GM12874 (cell line): ENCODE data around the gene NDUFS7.

ENCODE experiments used
- TF ChIP-seq, protein P1 (sequence below): IDR thresholded peaks from 2 replicates; pipeline ENCODE4 v1.5.1; 2011; ENCODE audit warnings: low read depth, mild to moderate bottlenecking, control low read depth, low read length, moderate library complexity; ENCODE audit not compliant: insufficient read depth

Gene NDUFS7

DNA sequence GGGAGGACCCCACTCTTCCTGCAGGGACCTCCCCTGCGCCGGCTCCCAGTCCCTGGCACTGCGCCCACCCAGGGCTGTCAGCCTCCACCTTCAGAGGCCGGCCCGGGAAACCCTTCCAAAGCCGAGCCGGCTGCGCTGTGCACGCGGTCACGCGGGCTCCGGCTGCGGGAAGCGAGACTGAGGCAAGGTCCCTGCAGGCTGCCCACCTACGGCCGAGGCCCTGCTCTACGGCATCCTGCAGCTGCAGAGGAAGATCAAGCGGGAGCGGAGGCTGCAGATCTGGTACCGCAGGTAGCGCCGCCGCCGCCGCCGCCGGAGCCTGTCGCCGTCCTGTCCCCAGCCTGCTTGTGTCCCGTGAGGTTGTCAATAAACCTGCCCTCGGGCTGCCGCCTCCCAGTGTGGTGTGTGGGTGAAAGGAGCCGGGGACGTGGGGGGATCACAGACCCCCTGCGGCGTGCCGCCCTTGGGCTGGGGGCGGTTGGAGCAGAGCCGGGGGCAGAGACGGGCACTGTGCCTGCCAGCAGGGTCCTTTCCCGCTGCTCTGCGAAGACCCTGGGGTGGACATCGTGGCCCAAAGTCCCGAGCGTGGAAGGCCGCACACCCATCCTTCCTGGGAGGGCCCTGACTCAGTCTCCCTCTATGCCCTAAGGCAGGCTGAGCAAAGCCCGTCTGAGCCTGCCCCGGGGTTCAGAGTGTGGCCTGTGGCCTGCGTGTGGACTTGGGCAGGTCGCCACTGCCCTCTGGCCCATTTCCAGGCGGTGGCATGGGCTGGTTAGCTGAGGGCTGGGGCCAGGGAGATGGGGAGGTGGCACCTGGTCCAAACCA, 11.7 kb downstream of the NDUFS7 start:
- TF ChIP-seq, protein P1, sequence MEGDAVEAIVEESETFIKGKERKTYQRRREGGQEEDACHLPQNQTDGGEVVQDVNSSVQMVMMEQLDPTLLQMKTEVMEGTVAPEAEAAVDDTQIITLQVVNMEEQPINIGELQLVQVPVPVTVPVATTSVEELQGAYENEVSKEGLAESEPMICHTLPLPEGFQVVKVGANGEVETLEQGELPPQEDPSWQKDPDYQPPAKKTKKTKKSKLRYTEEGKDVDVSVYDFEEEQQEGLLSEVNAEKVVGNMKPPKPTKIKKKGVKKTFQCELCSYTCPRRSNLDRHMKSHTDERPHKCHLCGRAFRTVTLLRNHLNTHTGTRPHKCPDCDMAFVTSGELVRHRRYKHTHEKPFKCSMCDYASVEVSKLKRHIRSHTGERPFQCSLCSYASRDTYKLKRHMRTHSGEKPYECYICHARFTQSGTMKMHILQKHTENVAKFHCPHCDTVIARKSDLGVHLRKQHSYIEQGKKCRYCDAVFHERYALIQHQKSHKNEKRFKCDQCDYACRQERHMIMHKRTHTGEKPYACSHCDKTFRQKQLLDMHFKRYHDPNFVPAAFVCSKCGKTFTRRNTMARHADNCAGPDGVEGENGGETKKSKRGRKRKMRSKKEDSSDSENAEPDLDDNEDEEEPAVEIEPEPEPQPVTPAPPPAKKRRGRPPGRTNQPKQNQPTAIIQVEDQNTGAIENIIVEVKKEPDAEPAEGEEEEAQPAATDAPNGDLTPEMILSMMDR = no peak

DNA sequence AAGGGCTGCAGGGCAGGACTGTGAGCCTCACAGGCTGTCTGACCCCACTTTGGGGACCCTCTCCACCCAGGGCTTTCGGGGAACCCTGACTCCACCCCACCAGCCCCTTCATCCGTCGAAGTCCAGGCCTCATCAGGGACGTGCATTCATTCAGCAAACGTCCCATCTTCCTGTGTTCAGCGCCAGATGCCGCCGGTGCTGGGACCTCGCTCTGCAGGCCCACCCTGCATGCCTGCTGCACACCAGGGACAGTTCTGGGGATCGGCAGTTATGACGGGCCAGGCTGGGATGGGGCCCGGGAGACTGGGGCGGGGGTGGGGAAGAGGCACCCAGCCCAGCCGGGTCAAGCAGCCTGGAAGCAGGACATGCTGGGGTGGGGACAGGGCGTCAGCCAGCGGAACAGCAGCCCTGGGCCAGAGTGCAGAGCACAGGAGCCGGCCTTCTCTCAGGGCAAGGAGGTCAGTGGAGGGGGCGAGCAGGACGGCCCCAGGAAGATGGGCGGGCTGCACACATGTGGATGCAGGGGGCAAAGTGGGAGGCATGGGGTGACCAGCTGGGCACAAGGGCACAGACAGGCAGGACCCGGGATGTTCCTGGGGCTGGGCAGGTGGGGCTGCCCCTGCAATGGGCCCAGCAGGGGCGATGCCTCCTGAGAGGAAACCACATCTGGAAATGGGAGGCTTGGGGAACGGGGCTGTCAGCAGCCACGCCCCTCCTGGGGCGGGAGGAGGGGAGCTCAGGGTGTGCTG, 12.5 kb downstream of the NDUFS7 start:
- TF ChIP-seq, protein P1 = no peak

DNA sequence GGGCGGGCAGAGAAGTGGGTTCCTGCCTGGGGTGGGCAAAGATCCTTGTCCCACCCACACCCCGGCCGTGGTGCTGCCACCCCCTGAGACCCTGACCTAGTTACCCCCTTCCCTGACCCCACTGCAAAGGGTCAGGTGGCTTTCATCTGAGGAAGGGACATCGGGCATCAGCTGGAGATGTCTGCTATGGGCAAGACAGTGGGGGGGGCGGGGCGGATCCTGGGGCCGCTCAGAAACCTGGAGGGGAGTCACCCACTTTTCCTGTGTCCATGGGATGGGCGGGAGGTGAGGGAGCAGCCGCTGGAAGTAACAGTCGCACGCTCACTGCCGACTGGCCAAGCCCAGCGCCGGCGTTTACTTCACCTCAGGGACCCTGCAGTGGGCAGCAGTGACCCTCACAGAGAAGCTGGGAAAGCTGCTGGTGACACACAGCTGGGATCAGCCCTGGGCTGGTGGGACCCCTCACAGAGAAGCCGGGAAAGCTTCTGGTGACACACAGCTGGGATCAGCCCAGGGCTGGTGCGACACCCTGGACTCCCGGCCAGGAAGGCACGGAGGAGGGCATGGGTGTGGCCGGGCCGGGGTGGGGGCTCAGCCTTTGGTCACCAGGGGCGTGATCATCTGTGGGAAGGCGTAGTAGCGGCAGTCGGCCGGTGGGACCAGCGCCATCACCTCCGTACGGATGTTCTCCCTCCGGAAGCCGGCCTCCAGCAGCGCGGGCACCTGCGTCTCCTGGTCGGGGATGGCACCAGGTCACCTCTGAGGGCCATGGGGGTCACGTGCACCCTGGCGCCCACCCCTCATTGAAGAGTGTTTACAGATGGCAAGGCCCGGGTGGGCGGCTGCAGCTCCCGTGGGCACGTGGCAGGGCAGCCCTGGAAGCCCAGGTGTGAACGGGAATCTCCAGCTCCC, 13.3 kb downstream of the NDUFS7 start:
- TF ChIP-seq, protein P1 = no peak

DNA sequence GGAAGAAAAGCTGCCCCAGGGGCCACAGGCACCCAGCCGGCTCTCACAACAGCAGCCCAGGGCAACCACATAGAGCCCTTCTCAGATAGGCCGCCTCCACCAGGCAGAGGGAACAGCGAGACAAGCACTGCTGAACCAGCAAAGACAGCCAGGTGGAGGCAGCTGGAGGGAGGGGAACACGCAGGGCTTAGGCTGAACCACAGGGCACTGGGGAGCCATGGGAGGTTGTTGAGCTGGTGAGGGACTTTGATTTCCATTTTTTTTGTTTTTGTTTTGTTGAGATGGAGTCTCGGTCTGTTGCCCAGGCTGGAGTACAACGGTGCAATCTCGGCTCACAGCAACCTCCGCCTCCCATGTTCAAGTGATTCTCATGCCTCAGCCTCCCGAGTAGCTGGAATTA, 14.1 kb downstream of the NDUFS7 start:
- TF ChIP-seq, protein P1 = no peak

DNA sequence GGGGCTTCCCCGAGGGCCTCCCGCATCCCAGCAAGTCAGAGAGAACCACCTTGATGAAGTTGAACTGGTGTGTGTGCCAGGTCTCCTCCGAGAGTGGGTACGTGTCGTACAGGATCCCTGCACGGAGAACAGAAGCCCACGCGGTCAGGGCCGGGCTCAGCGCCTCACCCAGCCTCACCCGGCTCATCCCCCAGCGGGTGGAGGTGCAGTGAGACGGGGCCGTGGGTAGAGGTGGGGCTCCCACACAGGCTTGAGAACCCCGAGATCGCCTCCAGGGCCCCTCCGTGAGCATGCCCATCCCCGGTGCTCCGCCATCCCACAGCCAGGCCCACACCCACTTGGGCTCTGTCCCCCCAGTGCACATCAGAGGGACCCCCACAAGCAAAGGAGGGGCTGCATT, 15.4 kb downstream of the NDUFS7 start:
- TF ChIP-seq, protein P1 = no peak

DNA sequence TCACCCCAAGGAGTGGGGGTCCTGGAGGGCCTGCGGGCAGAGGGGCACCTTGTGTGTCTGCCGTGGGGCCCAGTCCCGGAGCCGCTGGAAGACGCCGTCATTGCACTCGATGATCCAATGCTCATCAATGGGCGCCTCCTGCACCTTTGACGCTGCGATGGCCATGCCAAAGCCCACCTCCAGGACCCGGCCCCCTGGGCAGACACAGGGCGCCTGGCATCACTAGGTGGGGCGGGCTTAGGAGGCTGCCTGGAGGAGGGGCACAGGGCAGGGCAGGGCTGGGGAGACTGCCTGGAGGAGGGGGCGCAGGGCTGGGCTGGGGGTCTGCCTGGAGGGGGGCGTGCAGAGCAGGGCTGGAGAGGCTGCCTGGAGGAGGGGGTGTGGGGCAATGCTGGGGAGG, 16.0 kb downstream of the NDUFS7 start:
- TF ChIP-seq, protein P1 = no peak
